Measurements from ENCODE around the gene GRIK4. TPM values are rescaled to one million over a fixed set of nuclear protein-coding genes. Genes with fewer than 3 reads are reported as not detected.

GRIK4 gene
- total RNA-seq, 3 donors from 2014 or later (not counting 1 experiment from before 2014, with no cell fraction given): 2.2 to 32.3 (median 21.9) TPM

- H3K4me1 Mint-ChIP-seq: peaks cover 0 to 5% of the 10 kb centered on the region in 2 donors
- H3K27me3 Mint-ChIP-seq (ENCODE audit: low read depth in 2 of 2): peaks cover 3 to 30% of the 10 kb centered on the region in 2 donors
- TF ChIP-seq, protein P1, sequence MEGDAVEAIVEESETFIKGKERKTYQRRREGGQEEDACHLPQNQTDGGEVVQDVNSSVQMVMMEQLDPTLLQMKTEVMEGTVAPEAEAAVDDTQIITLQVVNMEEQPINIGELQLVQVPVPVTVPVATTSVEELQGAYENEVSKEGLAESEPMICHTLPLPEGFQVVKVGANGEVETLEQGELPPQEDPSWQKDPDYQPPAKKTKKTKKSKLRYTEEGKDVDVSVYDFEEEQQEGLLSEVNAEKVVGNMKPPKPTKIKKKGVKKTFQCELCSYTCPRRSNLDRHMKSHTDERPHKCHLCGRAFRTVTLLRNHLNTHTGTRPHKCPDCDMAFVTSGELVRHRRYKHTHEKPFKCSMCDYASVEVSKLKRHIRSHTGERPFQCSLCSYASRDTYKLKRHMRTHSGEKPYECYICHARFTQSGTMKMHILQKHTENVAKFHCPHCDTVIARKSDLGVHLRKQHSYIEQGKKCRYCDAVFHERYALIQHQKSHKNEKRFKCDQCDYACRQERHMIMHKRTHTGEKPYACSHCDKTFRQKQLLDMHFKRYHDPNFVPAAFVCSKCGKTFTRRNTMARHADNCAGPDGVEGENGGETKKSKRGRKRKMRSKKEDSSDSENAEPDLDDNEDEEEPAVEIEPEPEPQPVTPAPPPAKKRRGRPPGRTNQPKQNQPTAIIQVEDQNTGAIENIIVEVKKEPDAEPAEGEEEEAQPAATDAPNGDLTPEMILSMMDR (IDR thresholded peaks at IDR 0.05): no peak
- H3K27ac Mint-ChIP-seq: no peak overlapping the region
- 63% methylated on average over 4 of the region's 4 CpGs for WGBS (ENCODE audit: insufficient coverage)
- no peak for DNase-seq
- Histone ChIP-seq H3K36me3 (ENCODE audit: control insufficient read depth, insufficient read depth, low read length) (no peaks in the 10 kb centered on the region), H3K27ac (ENCODE audit: low read length) (no peak overlapping the region), H3K4me3 (ENCODE audit: low read length) (no peak overlapping the region), H3K4me1 (ENCODE audit: control insufficient read depth, insufficient read depth, low read length) (no peaks in the 10 kb centered on the region), H3K9me3 (ENCODE audit: control insufficient read depth, insufficient read depth, low read length) (no peaks in the 10 kb centered on the region), H3K27me3 (ENCODE audit: control insufficient read depth, insufficient read depth, low read length) (no peaks in the 10 kb centered on the region)
- H3K36me3 Mint-ChIP-seq: no peaks in the 10 kb centered on the region
- intact Hi-C loops (cut with micrococcal nuclease): no loop called here
- no peak overlapping the region for H3K4me3 Mint-ChIP-seq
- no peaks in the 10 kb centered on the region for H3K9me3 Mint-ChIP-seq
- ATAC-seq: no peak
Observed at GRCh38 chr11:120735035-120735434, 223.5 kb downstream of the GRIK4 start.

GRCh38 chr11:120738516-120739046 lies 227.0 kb downstream of the GRIK4 start:
- 87% methylated on average over 10 of the region's 10 CpGs for WGBS (ENCODE audit: insufficient coverage)
- H3K27ac ChIP-seq (ENCODE audit: low read length): no peak overlapping the region
- no peaks in the 10 kb centered on the region for H3K9me3 Mint-ChIP-seq
- ATAC-seq (no peak), DNase-seq (no peak)
- no peak overlapping the region for H3K27ac Mint-ChIP-seq
- H3K4me1 ChIP-seq (ENCODE audit: control insufficient read depth, insufficient read depth, low read length): no peaks in the 10 kb centered on the region
- no peak overlapping the region for H3K4me3 ChIP-seq (ENCODE audit: low read length)
- peaks cover 0 to 5% of the 10 kb centered on the region in 2 donors for H3K4me1 Mint-ChIP-seq
- H3K36me3 ChIP-seq (ENCODE audit: control insufficient read depth, insufficient read depth, low read length): no peaks in the 10 kb centered on the region
- intact Hi-C loops (cut with micrococcal nuclease): no loop called here
- no peaks in the 10 kb centered on the region for H3K9me3 ChIP-seq (ENCODE audit: control insufficient read depth, insufficient read depth, low read length)
- no peaks in the 10 kb centered on the region for H3K36me3 Mint-ChIP-seq
- peaks cover 0 to 2% of the 10 kb centered on the region in 2 donors for H3K27me3 Mint-ChIP-seq (ENCODE audit: low read depth in 2 of 2)
- H3K4me3 Mint-ChIP-seq: no peak overlapping the region
- no peaks in the 10 kb centered on the region for H3K27me3 ChIP-seq (ENCODE audit: control insufficient read depth, insufficient read depth, low read length)
- TF ChIP-seq, protein P1 (IDR thresholded peaks at IDR 0.05): no peak

GRCh38 chr11:120739780-120740179 lies 228.2 kb downstream of the GRIK4 start:
- intact Hi-C loops (cut with micrococcal nuclease): no loop called here

More at GRCh38 chr11:120739780-120740179, 228.2 kb downstream of the GRIK4 start:
- Histone ChIP-seq H3K27ac (ENCODE audit: low read length) (no peak overlapping the region), H3K4me3 (ENCODE audit: low read length) (no peak overlapping the region), H3K4me1 (ENCODE audit: control insufficient read depth, insufficient read depth, low read length) (no peaks in the 10 kb centered on the region), H3K9me3 (ENCODE audit: control insufficient read depth, insufficient read depth, low read length) (no peaks in the 10 kb centered on the region), H3K27me3 (ENCODE audit: control insufficient read depth, insufficient read depth, low read length) (no peaks in the 10 kb centered on the region), H3K36me3 (ENCODE audit: control insufficient read depth, insufficient read depth, low read length) (no peaks in the 10 kb centered on the region)
- ATAC-seq: no peak
- WGBS (ENCODE audit: insufficient coverage): 65% methylated on average over 3 of the region's 3 CpGs
- TF ChIP-seq, protein P1 (IDR thresholded peaks at IDR 0.05): no peak
- peaks cover 0 to 13% of the 10 kb centered on the region in 2 donors for H3K27me3 Mint-ChIP-seq (ENCODE audit: low read depth in 2 of 2)
- H3K9me3 Mint-ChIP-seq: no peaks in the 10 kb centered on the region
- H3K36me3 Mint-ChIP-seq: no peaks in the 10 kb centered on the region
- H3K4me3 Mint-ChIP-seq: no peak overlapping the region
- H3K27ac Mint-ChIP-seq: no peak overlapping the region
- peaks cover 0 to 5% of the 10 kb centered on the region in 2 donors for H3K4me1 Mint-ChIP-seq
- DNase-seq: no peak

Measured in natural killer cell (primary cell).